ENCODE data around the gene SERPINE2.
A peak's percentile ranks its signal among the peaks of the same experiment; 100 is the strongest.

The SERPINE2 gene, protein sequence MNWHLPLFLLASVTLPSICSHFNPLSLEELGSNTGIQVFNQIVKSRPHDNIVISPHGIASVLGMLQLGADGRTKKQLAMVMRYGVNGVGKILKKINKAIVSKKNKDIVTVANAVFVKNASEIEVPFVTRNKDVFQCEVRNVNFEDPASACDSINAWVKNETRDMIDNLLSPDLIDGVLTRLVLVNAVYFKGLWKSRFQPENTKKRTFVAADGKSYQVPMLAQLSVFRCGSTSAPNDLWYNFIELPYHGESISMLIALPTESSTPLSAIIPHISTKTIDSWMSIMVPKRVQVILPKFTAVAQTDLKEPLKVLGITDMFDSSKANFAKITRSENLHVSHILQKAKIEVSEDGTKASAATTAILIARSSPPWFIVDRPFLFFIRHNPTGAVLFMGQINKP

DNA sequence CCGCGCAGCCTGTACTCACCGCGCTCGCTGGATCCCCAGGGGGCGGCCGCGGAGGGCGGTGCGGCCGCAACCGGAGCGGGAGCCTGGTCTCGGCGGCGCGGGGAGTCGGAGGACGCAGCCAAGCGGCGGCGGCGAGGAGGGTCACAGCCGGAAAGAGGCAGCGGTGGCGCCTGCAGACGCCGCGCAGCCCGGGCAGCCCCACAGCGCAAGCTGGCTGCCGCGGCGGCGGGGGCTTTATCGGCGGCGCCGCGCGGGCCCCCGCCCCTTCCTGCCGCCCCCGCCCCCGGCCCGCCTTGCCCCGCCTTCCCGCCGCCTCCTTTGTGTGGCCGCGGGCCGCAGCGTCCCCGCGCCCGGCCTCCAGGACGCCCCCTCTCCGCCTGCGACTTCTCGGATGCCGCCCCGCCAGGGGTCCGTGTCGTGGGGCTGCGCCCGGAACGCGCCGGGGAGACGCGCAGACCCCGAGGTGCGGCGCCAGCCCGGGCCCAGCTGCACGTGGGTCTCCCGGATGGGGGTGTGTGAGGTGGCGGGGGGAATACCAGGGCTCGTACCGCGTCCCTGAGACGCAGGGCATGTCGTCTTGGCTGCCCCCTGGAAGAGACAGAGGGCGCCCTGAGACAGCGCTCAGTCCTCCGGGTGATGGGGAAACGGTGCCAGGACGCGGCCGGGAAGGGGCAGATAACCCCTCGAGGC lies at the start of gene SERPINE2:
Gene SERPINE2 (minus strand): TSS at position 207 of the 690 bp plus-strand sequence. CDS start 37,386 bp downstream, outside the sequence.
- DNase-seq = peak; percentile 52 to 77

DNA sequence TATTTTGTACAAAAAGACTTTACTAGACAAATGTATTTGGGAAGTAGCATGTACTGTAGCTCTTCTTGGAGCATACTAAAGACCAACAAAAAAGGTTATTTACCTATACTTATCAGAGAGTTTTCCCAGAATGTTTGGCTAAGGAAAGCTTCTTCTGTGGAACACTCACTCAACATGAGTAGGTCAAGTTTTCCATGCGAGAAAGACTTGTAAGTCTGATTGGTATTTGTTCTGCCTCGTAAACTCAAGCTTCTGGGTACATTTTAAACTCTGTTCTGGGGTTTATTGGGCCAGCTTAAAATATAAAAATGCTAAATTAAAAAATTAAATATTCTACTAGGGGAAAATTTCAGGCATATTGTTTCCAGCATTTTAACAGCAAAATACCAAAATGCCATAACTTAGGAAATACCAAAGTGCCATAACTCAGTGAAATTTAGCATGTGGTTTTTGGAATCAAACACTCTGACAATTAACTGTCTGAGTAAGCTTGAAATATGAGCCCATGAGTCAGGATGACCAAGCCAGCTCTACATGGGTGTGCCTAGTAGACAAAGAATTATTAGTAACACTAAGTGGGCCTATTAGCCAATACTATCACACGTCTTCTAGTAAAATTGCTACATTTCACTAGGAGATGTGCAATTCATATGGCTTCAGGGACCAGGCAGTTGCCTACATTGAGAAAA lies 47.3 kb upstream of the SERPINE2 start:
- peak; percentile 52 to 89 for DNase-seq

DNA sequence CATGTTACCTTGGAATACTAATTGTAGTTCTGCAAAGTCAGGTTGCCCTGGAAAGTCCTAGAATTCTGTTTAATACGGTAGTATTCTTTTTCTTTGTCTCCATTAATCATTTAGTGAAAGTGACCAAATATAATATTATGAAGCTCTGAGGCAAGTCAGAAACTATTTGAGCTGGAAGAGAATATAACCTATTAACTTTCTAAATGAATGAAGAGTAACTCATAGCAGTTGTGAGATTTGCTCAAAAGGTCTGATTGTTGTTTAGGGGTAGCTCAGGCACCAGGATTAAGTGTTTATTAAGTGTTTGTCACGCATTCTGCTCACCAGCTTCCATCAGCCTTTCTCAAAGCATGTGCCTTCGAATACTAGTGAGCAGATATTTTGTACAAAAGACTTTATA lies 46.7 kb upstream of the SERPINE2 start:
- no peak for DNase-seq

DNA sequence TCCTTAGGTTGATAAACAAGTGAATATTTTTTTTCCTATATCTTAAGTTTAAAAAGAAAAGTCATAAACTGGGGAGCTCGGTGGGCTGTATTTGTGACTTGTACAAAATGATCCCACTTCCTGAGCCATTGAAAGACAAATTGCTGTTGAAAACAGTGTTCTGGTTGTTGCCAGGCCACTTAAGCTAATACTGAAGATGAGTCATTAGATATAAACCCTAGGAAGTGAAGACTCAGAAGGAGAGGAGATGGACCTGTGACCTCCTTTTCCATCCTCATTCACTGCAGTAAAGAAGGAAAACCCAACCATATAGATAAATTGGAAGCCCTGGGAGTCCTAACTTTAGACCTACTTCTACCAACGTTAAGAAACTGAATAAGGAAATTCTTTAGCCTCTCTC lies 46.2 kb upstream of the SERPINE2 start:
- peak in 1 of 2 experiments; percentile 59 for DNase-seq

DNA sequence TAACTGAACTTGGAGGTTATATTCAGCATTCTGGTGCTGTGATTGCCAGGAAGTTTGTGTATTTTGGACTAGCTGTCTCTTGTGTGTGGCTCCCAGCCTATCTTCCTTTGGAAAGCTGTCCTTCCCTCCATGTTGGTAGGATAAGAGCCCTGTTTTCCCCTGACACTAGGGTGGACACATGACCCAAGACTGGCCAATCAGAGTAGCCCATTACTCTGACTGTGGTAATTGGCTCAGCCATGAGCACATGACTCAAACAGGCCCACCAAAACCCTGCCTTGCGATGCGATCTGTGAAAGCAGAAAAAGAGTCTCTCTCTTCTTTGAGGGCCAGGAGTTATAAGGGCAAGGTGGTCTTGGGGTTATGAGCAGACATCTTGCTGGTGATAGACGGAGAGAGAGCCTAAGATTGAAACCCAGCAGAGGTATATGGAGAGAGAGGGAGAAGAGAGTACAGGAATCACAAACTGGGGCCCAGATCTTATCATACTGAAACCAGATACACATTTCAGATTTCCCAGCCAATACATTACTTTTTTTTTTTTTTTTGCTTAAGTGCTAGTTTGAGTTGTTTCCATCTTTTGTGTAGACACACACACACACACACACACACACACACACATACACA lies 45.3 kb upstream of the SERPINE2 start:
- no peak for DNase-seq

DNA sequence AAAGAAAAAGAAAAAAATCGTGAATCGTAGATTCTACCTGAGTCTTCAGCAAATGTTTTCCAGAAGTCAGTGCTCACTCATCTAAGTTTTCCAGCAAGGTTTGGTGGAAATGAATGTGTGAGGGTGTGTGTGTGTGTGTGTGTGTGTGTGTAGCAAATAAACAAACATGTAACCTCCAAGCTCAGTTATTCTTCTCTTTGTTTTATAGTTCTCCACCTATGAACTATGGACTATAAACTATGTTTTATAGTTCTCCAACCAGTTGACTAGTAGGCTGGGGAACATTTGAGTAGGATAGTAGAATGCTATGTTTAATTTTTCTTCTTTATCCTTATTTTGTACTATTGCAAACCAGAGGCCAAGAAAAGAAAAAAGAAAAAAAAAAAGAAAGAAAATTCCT lies 44.6 kb upstream of the SERPINE2 start:
- DNase-seq = no peak

DNA sequence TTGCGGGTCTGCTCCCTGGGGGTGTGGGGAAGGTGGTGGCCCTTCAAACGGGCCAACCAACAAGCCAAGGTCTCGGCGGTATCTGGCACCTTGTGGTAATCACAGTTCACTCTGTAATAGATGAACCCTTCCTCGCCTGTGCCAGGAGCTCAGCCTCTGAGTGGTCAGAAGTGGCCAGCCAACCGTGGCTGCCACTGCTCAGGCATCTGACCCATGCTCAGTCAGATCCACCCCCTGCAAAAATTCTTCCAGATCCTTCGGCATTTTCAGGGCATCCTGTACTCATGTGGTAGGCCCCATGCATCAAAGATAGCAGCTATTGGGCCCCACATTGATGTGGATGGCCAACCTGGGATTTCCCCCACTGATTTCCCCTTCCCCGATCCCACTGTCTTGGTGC lies 39.6 kb upstream of the SERPINE2 start:
- no peak for DNase-seq

DNA sequence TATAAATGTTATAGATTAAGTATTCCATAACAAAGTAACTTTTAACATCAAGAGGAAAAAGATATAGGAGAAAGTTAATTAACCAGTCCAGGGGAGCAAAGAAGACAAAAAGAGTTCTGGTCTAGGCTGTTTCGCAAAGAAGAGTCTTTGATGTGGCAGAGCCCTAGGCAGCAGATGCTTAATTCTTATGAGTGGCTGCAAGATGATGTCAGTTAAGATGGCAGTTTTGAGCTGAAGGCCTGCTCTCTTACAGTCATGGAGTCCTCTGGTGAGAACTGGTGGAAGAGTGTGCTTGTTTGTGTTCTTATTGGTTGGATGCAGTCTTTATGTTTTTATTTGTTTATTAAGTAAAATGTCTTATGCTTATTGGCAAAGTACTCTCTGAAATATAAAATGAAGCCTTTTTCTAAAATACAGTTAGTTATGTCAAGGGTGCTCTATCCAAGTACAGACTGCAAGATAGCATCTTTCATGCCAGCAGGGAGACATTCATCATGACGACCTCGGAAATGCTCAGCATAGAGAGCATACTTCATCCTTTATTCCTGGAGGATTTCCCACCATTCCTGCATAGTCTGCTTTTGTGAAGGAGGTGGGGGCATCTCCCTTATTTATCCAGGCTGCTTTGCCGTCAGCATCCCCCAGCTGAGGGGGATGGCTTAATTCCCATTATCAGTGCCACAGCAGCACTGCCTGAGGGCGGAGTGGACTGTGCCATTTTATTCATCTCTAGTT lies 38.9 kb upstream of the SERPINE2 start:
- no peak for DNase-seq

DNA sequence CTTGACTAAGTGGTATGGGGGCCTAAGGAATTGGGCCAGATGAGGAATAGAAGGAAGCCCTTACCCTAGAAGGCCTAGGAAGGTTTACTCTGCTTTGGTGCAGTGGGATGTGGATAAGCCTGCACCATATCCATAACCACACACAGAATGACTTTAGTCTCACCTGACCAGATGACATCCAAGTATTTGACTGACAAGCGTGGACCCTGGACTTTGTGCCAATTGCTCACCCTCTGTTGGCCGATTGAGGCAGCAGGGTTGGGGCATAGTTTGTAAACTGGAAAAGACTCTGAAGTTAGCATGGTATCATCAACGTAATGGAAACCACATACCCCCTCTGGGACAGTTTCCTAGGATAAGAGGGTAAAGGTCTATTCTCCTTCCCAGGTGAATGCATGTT lies 36.5 kb upstream of the SERPINE2 start:
- DNase-seq = no peak

DNA sequence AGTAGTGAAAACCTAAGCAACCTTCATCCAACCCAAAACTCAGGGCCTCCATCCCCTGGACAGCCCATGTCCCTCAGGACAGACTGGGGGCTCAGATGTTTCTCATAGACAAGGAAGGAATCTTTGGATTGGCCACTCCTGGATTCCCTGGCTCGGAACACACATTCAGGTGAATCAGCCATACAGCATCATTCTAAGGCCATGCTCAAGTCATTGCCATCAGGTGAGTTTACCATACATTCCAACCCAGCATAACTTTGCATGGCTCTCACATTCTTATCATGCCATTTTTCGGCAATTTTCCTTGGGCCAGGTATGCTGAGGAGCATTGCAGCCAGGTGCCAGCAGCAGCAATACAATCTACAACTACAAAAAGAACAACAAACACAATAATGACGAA lies 34.6 kb upstream of the SERPINE2 start:
- no peak for DNase-seq

DNA sequence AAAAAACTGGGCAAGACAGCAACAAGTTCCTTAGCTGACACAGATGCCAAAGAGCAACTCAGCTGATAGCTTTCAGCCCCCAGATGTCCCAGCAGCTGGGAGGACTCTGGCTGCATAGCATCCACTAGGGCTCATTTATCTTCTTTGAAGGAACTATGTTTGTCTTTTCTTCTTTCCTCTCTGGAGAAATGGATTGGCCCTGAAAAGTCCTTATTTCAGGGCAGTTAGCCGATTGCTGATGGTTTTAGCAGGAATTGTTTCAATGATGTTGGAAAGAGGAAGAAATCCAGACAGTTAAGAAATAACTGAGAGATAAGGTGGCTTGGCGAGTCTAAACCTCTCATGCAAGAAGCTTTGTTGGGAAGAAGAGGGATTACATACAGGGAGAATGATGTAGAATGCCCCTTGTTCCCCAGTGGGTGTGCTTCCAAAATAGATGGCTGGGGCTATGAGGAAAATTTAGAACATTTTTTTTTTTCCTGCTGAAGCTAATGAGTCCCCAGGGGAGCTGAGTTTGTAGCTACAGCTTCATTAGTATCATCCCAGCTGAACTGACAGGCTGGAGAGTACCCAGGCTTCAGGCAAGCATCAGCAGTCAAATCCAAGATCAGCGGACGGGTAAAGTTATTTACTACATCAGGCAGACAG lies 33.6 kb upstream of the SERPINE2 start:
- DNase-seq = no peak

DNA sequence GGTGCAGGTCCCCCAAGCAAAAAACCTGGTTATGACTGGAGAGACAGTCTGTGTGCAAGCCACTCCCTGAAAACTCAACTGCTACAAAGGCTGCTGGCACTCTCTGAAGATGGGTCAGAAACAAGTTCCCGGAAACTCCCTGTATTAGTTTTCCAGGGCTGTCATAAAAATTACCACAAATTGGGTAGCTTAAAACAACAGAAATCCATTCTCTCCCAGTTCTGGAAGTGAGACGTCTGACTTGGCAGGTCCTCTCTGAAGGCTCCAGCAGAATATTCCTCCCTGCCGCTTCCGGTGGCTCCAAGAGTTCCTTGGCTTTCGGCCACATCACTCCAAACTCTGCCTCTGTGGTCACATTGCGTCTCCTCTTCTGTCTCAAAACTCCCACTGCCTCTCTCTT lies 30.1 kb upstream of the SERPINE2 start:
- DNase-seq = no peak

DNA sequence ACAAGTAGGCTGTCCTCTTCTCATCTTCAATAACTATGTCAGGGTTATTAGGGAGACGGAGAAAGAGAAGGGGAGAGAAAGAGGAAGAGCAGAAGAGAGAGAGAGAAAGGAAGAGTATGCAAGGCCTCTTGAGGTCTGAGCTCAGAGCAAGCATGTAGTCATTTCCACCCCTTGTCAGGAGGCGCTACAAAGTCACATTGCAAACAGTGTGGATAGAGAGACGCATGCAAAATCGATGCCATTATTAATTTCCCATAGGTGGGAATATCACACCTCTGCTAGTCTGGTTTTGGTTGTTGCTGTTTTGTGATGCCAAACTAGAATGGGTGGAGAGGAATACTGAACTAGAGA lies 24.2 kb upstream of the SERPINE2 start:
- DNase-seq = no peak

DNA sequence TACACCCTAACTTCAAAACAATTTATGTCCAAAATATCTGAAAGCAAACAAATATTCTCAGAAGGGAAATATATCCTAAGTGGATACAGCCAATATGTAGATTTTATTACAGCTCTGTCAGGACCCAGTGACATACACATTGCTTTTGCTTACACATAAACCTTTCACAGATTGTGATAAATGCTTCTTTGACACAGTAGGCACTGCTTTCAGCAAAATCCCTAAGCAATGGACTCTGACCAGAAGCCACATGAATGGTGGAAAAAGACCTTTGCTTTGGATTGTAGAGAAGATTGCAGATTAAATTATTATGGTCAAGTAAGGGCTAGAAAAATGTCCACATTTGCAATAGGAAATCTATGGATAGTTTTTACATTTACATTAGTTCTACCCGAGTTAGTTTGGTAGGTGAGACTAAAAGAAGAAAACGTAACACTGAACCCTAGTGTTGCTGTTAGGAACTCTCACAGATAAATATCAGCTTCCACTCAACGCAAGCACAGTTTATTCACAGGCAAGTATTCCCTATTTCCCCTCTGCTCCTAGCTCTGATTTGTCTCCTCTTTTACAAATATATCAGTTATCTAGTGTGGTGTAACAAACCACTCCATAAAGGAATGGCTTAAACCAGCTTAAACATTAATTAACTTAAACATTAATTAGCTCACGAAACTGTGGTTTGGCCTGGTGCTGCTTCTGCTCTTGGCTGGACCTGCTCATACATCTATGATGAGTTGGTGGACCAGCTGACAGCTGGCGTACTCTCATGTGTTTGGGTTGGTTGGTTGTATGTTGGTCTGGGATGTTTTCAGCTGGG lies 23.6 kb upstream of the SERPINE2 start:
- no peak for DNase-seq

DNA sequence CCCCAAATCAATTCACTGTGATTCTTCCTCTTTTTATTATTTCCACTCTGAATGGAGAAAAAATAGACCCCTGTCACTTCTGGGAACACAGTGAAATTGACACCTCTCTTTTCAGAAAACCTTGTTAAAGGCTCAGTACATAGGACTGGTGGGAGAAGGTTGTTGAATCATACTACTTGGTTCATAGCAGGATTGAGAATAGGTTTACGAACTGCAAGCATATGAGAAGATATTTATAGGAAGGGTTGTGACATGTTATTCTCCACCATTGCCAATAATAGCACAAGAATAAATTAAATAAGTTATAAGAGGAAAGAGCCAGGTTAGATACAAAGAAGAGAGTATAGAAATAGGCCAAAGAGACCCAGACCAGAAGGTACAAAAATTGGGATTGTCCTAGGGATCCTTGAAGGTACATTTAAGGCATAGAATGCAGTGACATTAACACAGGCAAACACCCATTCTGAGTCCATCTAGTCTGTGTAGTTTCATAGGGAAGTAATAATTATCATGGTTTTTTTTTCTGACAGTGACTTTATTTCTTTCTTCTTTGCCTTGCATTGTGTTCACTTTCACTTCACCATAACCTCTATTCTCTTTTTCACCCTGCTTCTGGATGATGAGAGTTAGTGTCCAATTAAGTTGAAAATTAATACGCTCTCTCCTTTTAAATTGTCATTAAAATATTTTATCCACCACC lies 21.8 kb upstream of the SERPINE2 start:
- no peak for DNase-seq

DNA sequence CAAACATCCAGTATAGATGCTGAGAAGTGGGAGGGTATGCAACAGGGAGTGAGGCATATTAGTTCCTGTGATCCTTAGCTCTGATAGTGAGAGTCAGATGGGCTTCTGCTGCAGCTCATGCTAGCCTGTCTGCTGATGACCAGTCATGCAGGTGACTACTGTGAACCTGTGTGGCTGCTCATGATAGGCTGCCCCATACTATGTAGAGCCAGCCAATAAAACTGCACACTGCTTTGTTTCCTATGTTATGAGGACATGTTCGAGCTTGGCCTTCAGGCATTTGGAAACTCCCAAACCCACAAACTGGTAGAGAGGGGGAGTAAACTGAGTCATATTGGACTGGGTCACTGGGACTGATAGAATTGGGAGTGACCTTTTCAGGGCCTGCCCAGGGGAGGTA lies 20.1 kb upstream of the SERPINE2 start:
- no peak for DNase-seq

DNA sequence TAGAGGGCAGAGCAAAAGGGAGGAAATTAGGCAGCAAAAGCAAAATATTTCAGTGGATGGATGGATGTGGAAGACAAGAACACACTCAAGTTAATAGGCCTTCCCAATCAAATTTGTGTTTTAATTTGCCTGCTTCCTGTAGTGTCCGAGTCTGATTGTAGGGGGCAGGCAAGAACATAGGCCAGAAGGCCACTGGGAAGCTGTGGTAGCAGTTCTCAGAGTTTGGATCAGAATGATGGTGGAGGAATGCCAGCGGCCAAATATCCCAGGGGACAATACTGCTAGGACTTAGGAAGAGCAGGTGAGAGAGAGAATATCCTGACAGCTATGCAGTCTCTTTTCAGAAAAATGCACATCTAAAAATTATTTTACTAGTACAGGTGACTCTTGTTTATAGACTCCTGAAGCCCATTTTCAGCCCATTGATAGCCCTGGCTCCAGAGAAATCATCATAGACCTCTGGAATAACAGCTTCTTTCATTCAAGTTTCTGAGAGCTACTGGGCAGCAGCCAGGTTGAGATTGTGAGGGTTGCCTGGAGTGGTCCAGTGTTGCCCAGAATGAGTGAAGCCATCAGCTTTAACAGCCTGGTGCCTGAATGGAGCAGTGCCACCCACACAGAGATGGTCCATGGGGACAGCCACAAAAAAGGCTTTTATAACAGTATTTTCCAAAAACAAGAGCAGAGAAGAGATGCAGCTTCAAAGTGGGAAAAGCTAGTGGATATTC lies 19.1 kb upstream of the SERPINE2 start:
- no peak for DNase-seq

DNA sequence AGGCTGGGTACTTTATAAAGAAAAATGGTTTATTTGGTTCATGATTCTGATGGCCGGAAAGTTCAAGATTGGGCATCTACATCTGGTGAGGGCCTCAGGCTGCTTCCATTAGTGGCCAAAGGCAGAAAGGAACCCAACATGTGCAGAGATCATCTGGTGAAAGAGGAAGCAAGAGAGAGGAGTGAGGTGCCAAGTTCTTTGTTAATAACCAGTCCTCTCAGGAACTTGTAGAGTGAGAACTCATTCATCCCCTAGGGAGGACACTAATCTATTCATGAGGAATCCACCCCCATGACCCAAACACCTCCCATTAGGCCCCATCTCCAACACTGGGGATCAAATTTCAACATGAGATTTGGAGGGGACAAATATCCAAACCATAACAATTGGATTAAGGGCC lies 17.8 kb upstream of the SERPINE2 start:
- no peak for DNase-seq

DNA sequence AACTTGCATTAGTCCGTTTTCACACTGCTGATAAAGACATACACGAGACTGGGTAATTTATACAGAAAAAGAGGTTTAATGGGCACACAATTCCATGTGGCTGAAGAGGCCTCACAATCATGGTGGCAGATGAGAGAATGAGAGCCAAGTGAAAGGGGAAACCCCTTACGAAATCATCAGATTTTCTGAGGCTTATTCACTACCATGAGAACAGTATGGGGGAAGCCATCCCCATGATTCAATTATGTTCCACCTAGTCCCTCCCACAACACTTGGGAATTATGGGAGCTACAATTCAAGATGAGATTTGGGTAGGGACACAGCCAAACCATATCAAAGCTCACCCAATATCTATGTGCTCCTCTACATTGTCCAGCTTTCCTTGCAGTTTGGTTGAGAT lies 16.0 kb upstream of the SERPINE2 start:
- DNase-seq = no peak

DNA sequence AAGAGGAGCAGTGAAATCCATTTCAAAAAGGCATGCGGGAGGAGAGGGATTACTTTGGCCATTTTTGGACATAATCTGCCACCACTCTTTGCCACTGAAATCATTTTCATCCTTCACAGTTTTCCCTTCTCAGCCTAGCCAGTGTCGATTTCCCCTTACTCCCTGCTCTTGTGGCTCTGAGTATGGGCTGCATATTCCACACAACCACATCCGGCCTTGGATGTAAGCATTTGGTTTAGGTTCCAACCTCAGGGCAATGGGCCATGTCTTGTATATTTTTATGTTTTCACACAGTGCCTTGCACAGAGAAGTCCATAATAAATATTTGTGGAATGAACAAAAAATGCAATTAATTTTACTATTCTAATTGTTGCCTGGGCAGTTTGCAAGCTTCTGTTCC lies 7.7 kb upstream of the SERPINE2 start:
- DNase-seq = no peak

Data from SW 1271 (cell line).